ENCODE results near the gene CTNNBL1.

The CTNNBL1 gene

DNA sequence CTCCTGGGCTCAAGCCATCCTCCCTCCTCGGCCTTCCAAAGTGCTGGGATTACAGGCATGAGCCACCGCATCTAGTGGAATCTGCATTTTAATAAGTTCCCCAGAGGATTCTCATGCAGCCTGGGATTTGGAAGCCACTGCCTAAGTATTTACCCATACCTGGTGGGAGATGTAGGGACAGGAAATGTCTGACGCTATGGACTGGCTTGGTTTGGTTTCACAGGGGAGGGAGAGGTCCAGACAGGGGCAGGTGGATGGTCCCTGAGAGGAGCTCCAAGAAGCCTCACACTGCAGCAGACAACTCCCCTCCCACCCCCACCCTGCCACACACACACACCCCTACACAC, 213.5 kb downstream of the CTNNBL1 start:
- H2AFZ ChIP-seq: no peak overlapping the region
- H3K27me3 ChIP-seq (ENCODE audit: control insufficient read depth, insufficient read depth, low read length): peaks cover 4% of the 10 kb centered on the region
- H3K4me2 ChIP-seq (ENCODE audit: low read length): no peak overlapping the region
- no peak overlapping the region for H3K9ac ChIP-seq
- no peaks in the 10 kb centered on the region for H3K79me2 ChIP-seq
- no peak overlapping the region for H3K4me3 ChIP-seq (ENCODE audit: low read depth, low read length)
- H3K4me1 ChIP-seq: no peaks in the 10 kb centered on the region
- H3K36me3 ChIP-seq (ENCODE audit: control insufficient read depth, insufficient read depth, low read length): no peaks in the 10 kb centered on the region
- H3K27ac ChIP-seq: no peak overlapping the region
- H3K9me3 ChIP-seq (ENCODE audit: control insufficient read depth, low read length): no peaks in the 10 kb centered on the region
- no peak for TF ChIP-seq CTCF (IDR thresholded peaks at IDR 0.05)

- H3K27me3 ChIP-seq (ENCODE audit: control insufficient read depth, insufficient read depth, low read length): peaks cover 4% of the 10 kb centered on the region
- no peaks in the 10 kb centered on the region for H3K9me3 ChIP-seq (ENCODE audit: control insufficient read depth, low read length)
- H3K79me2 ChIP-seq: no peaks in the 10 kb centered on the region
- no peak overlapping the region for H3K4me2 ChIP-seq (ENCODE audit: low read length)
- no peak overlapping the region for H3K9ac ChIP-seq
- no peaks in the 10 kb centered on the region for H3K4me1 ChIP-seq
- H3K36me3 ChIP-seq (ENCODE audit: control insufficient read depth, insufficient read depth, low read length): no peaks in the 10 kb centered on the region
- H3K4me3 ChIP-seq (ENCODE audit: low read depth, low read length): no peak overlapping the region
- no peak overlapping the region for H3K27ac ChIP-seq
- no peak overlapping the region for H2AFZ ChIP-seq
- no peak for TF ChIP-seq CTCF (IDR thresholded peaks at IDR 0.05)
Measured at GRCh38 chr20:37907677-37908401, 214.0 kb downstream of the CTNNBL1 start.

DNA sequence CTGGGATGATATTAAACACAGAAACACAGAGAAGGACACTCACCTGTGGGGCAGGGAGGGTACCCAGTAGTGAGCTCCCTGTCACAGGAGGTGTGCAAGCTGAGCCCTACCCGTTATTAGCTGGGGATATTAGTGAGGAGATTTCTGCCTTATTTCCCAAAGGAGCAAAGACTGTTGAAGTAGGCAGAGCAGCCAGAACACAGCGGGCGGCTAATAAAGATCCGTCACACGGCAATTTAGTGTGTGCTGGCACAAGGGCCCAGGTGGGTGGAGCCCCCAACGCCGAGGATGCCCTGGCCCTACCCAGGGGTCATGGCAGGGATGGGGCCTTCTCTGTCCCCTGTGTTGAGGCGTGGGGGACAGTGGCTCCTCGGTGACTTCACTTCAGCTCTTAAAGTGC, 217.4 kb downstream of the CTNNBL1 start:
- Histone ChIP-seq H3K79me2 (no peaks in the 10 kb centered on the region), H3K36me3 (ENCODE audit: control insufficient read depth, insufficient read depth, low read length) (no peaks in the 10 kb centered on the region), H3K4me2 (ENCODE audit: low read length) (no peak overlapping the region), H2AFZ (no peak overlapping the region), H3K9ac (no peak overlapping the region), H3K27me3 (ENCODE audit: control insufficient read depth, insufficient read depth, low read length) (peaks cover 4% of the 10 kb centered on the region), H3K9me3 (ENCODE audit: control insufficient read depth, low read length) (no peaks in the 10 kb centered on the region), H3K27ac (no peak overlapping the region), H3K4me3 (ENCODE audit: low read depth, low read length) (no peak overlapping the region), H3K4me1 (no peaks in the 10 kb centered on the region)
- TF ChIP-seq CTCF (IDR thresholded peaks at IDR 0.05): no peak

DNA sequence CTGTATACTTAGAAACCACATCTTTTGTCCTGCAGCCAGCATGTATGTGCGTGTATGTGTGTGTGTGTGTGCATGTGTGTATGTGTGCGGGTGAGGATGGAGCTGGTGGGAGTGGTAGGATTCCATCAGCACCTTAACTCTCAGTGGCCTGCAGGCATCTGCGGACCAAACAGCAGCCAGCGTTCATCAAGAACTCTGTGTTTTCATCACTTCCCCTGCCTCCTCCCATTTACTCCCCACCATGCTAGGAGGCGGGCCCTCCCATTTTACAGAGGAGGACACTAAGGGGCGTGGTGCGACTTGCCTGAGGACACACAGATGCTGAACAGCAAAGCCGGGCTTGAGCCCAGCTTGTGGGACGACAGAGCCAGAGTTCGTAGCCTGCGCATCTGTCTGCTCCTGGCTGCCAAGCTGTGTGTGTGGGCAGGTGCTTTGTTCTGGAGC, 218.0 kb downstream of the CTNNBL1 start:
- Histone ChIP-seq H3K27me3 (ENCODE audit: control insufficient read depth, insufficient read depth, low read length) (peaks cover 4% of the 10 kb centered on the region), H2AFZ (no peak overlapping the region), H3K4me2 (ENCODE audit: low read length) (no peak overlapping the region), H3K4me1 (no peaks in the 10 kb centered on the region), H3K79me2 (no peaks in the 10 kb centered on the region), H3K9ac (no peak overlapping the region), H3K27ac (no peak overlapping the region), H3K9me3 (ENCODE audit: control insufficient read depth, low read length) (no peaks in the 10 kb centered on the region), H3K36me3 (ENCODE audit: control insufficient read depth, insufficient read depth, low read length) (no peaks in the 10 kb centered on the region), H3K4me3 (ENCODE audit: low read depth, low read length) (no peak overlapping the region)
- TF ChIP-seq CTCF (IDR thresholded peaks at IDR 0.05): no peak

GRCh38 chr20:37912874-37913273, 219.0 kb downstream of the CTNNBL1 start:
- no peaks in the 10 kb centered on the region for H3K9me3 ChIP-seq (ENCODE audit: control insufficient read depth, low read length)
- no peaks in the 10 kb centered on the region for H3K36me3 ChIP-seq (ENCODE audit: control insufficient read depth, insufficient read depth, low read length)
- no peak overlapping the region for H3K27ac ChIP-seq
- H3K4me2 ChIP-seq (ENCODE audit: low read length): no peak overlapping the region
- no peak overlapping the region for H2AFZ ChIP-seq
- no peaks in the 10 kb centered on the region for H3K4me1 ChIP-seq
- no peak overlapping the region for H3K9ac ChIP-seq
- peaks cover 4% of the 10 kb centered on the region for H3K27me3 ChIP-seq (ENCODE audit: control insufficient read depth, insufficient read depth, low read length)
- TF ChIP-seq CTCF (IDR thresholded peaks at IDR 0.05): no peak
- H3K4me3 ChIP-seq (ENCODE audit: low read depth, low read length): no peak overlapping the region
- H3K79me2 ChIP-seq: no peaks in the 10 kb centered on the region
